Purkinje cell (primary cell): ENCODE measurements around the gene EAPP. TPM values are rescaled to one million over a fixed set of nuclear protein-coding genes. Genes with fewer than 3 reads are reported as not detected.

Experiments
- polyA plus RNA-seq: library from polyadenylated mRNA; unstranded; fragments of >200 nt; fragmentation: Nextera tagmentation; gene quantifications from 2 replicates; pipeline ENCODE4 v1.2.1, GENCODE V29; 2014

EAPP gene
- polyA plus RNA-seq: 161 and 198 TPM in 2 replicates

GRCh38 chr14:34539407-34540180 is at the start of gene EAPP:
Gene EAPP, minus strand, starts transcription at chr14:34539701. Its CDS starts 73 bp downstream, at chr14:34539628.

Other genes starting within 250 kb of the EAPP start
- 177 and 211 TPM in 2 replicates for gene SPTSSA, start 77.5 kb downstream of the EAPP start, polyA plus RNA-seq
- 103 and 109 TPM in 2 replicates for gene SNX6, start 90.4 kb upstream of the EAPP start, polyA plus RNA-seq
- 213 and 250 TPM in 2 replicates for gene CFL2, start 174.9 kb upstream of the EAPP start, polyA plus RNA-seq